Coronary artery (tissue), 2 donors: Measurements from ENCODE around the gene CEP131.

Experiments used
- DNase-seq: peaks from one replicate; pipeline ENCODE4 v3.0.0-alpha.2; 2017; ENCODE audit warnings: low spot score
- H3K27ac ChIP-seq, 2 donors: fragments of 200-600 bp; sonication (generic); one replicate each; pipeline ENCODE4 v1.5.1; 2016 to 2019
- H3K4me3 ChIP-seq: fragments of 200-600 bp; sonication (generic); 2 replicates; pipeline ENCODE4 v1.5.1; 2016; ENCODE audit warnings: mild to moderate bottlenecking, moderate library complexity
- CTCF ChIP-seq: fragments of 200-600 bp; sonication (generic); IDR thresholded peaks from one replicate; pipeline ENCODE4 v1.5.1; 2019; ENCODE audit warnings: antibody characterized with exemption

CEP131 gene

GRCh38 chr17:81181811-81182185, 41.0 kb downstream of the CEP131 start:
- Histone ChIP-seq H3K27ac (no peak overlapping the region), H3K4me3 (no peak overlapping the region)
- DNase-seq = no peak
- TF ChIP-seq CTCF = no peak

- Histone ChIP-seq H3K27ac (no peak overlapping the region), H3K4me3 (no peak overlapping the region)
- DNase-seq = no peak
- no peak for TF ChIP-seq CTCF
These were observed 41.6 kb downstream of the CEP131 start for GRCh38 chr17:81180836-81181810.

- no peak overlapping the region for H3K4me3 ChIP-seq
- no peak overlapping the region for H3K27ac ChIP-seq
- no peak for TF ChIP-seq CTCF
- DNase-seq = no peak
These were observed 42.9 kb downstream of the CEP131 start for GRCh38 chr17:81179861-81180260.

- Histone ChIP-seq H3K27ac (no peak overlapping the region), H3K4me3 (no peak overlapping the region)
- DNase-seq = no peak
- no peak for TF ChIP-seq CTCF
These were observed 43.5 kb downstream of the CEP131 start for GRCh38 chr17:81179220-81179619.

- Histone ChIP-seq H3K27ac (no peak overlapping the region), H3K4me3 (no peak overlapping the region)
- TF ChIP-seq CTCF = no peak
- DNase-seq = no peak
These were observed 44.4 kb downstream of the CEP131 start for GRCh38 chr17:81178136-81179091.

- H3K4me3 ChIP-seq = no peak overlapping the region
- DNase-seq = no peak
- H3K27ac ChIP-seq = no peak overlapping the region
- no peak for TF ChIP-seq CTCF
These were observed 46.1 kb downstream of the CEP131 start for GRCh38 chr17:81176666-81177065.
